ENCODE results near the gene CRIP2. TPM values are rescaled to one million over a fixed set of nuclear protein-coding genes. Genes with fewer than 3 reads are reported as not detected.

CRIP2 gene
- total and polyA plus RNA-seq, 2 of the 4 experiments (the other 2 are of a cell fraction) = 18.1 to 123 TPM

DNA sequence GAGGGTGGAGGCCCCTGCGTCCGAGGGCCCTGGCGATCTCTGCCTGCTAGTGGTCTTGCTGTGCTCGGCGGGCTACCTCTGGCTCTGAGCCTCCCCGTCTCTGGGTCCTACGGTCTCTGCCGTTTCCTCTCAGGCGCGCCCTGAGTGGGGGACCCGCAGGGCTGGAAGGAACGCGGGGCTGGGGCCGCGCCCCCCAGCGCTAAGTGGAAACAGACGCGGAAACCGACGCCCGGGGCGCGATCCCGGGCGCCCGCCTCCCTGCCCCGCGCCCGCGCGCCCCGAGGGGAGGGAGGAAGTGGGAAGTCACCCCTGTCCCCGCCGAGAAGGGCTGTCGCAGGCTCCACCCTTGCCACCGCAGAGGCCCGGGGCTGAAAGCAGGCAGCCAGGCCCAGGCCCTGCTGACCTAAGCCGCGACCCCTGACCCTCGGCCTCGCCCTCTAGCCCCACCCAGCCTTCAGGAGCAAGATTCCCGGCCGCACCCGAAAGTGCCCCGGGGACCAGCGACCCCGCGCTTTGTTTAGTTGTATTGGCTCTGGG lies 12.9 kb downstream of the CRIP2 start:
- H2BK5ac ChIP-seq (ENCODE audit: low read depth, low read length, poor library complexity, severe bottlenecking) = no peak overlapping the region
- no peak overlapping the region for H2BK20ac ChIP-seq (ENCODE audit: low read depth, low read length)
- H3K23ac ChIP-seq (ENCODE audit: low read depth, low read length) = no peak overlapping the region
- no peak overlapping the region for H2BK15ac ChIP-seq (ENCODE audit: low read depth, low read length)
- H3K27me3 ChIP-seq (ENCODE audit: control insufficient read depth, insufficient read depth, low read length) = peaks cover 25% of the 10 kb centered on the region; the same call in 1 of the 2 replicates
- H4K20me1 ChIP-seq (ENCODE audit: insufficient read depth, low read length) = peaks cover 6% of the 10 kb centered on the region; the same call in 1 of the 2 replicates
- POLR2A ChIA-PET (ENCODE audit: unreplicated experiment) = no interaction called here
- no peak overlapping the region for H4K8ac ChIP-seq (ENCODE audit: low read depth in 2 of 2, low read length in 2 of 2)
- H3K27ac ChIP-seq (ENCODE audit: insufficient read depth, low read length) = no peak overlapping the region
- BruUV-seq (replicated peaks) = no TSS peak
- no peak for DNase-seq
- H2AK5ac ChIP-seq (ENCODE audit: low read depth, low read length) = no peak overlapping the region
- no peak overlapping the region for H3K56ac ChIP-seq (ENCODE audit: extremely low read depth, insufficient read depth, low read length)
- H3K9ac ChIP-seq (ENCODE audit: low read depth, low read length) = no peak overlapping the region
- H3K79me1 ChIP-seq (ENCODE audit: low read depth in 1 of 2, low read length in 2 of 2) = peaks cover 0 to 5% of the 10 kb centered on the region in 2 experiments; a peak in 1 of 4 replicates
- H2AK9ac ChIP-seq (replicated peaks; ENCODE audit: low read depth, low read length, poor library complexity) = no peak overlapping the region
- H4K5ac ChIP-seq (ENCODE audit: low read depth, low read length) = no peak overlapping the region
- H3K18ac ChIP-seq (ENCODE audit: low read depth, low read length) = no peak overlapping the region
- TF ChIP-seq CHD1 (IDR thresholded peaks at IDR 0.05; ENCODE audit: low read depth, low read length) (no peak), USF2 (IDR thresholded peaks at IDR 0.05; ENCODE audit: low read depth, low read length) (no peak), MAZ (IDR thresholded peaks at IDR 0.05; ENCODE audit: borderline replicate concordance, low read depth, low read length) (no peak), NFE2L2 (IDR thresholded peaks at IDR 0.05; ENCODE audit: low read depth, low read length) (no peak), RCOR1 (IDR thresholded peaks at IDR 0.05; ENCODE audit: insufficient replicate concordance, low read length) (no peak), CEBPB (IDR thresholded peaks at IDR 0.05; ENCODE audit: low read depth, low read length) (no peak), MAFK (IDR thresholded peaks at IDR 0.05; ENCODE audit: low read depth, low read length) (no peak), ELK1 (IDR thresholded peaks at IDR 0.05; ENCODE audit: borderline replicate concordance, low read depth, low read length) (no peak), SMC3 (IDR thresholded peaks at IDR 0.05; ENCODE audit: low read depth, low read length) (no peak)
- intact Hi-C loops (cut with micrococcal nuclease) (no loop called here), in situ Hi-C loops (cut with MboI; ENCODE audit: low sequenced_read_pairs) (no loop called here), dilution Hi-C loops (cut with HindIII; ENCODE audit: low sequenced_read_pairs, unreplicated experiment) (no loop called here)
- no peaks in the 10 kb centered on the region for H3K36me3 ChIP-seq (ENCODE audit: control insufficient read depth, insufficient read depth, low read length)
- 22% methylated on average over 11 of the region's 48 CpGs; no CpG with 5 or more reads in 1 of the 2 experiments for WGBS, 2 experiments (ENCODE audit: extremely low coverage in 2 of 2, insufficient read length in 1 of 2)
- no peak overlapping the region for H2AFZ ChIP-seq (replicated peaks; ENCODE audit: low read length, poor library complexity)
- no peak overlapping the region for H3K14ac ChIP-seq (replicated peaks; ENCODE audit: low read depth, low read length)
- peaks cover 2% of the 10 kb centered on the region; the same call in 1 of the 2 replicates for H3K4me1 ChIP-seq (ENCODE audit: control insufficient read depth, insufficient read depth, low read length)
- H2BK120ac ChIP-seq (ENCODE audit: low read depth, low read length) = no peak overlapping the region
- CTCF ChIA-PET = no interaction called here
- ATAC-seq (ENCODE audit: low read depth) = no peak
- H4K91ac ChIP-seq (ENCODE audit: insufficient read depth, low read depth, low read length) = no peak overlapping the region
- H3K4me3 ChIP-seq (ENCODE audit: insufficient read depth, low read depth, low read length) = no peak overlapping the region
- no peak overlapping the region for H3K4me2 ChIP-seq (ENCODE audit: low read depth, low read length)
- peaks cover 6% of the 10 kb centered on the region; the same call in 1 of the 2 replicates for H3K9me1 ChIP-seq (ENCODE audit: insufficient read depth, low read length)
- H3K4ac ChIP-seq (ENCODE audit: low read depth, low read length) = no peak overlapping the region
- H3K9me3 ChIP-seq (ENCODE audit: control insufficient read depth, insufficient read depth, low read length) = no peaks in the 10 kb centered on the region
